ENCODE results near the gene SOX11.

SOX11 gene

GRCh38 chr2:5742126-5742525, 49.9 kb downstream of the SOX11 start:
- DNase-seq (ENCODE audit: extremely low read depth, low read depth) = no peak
- TF ChIP-seq CTCF (IDR thresholded peaks at IDR 0.05; ENCODE audit: low read depth, low read length) = no peak

GRCh38 chr2:5748391-5748790, 56.2 kb downstream of the SOX11 start:
- no peak for DNase-seq (ENCODE audit: extremely low read depth, low read depth)
- no peak for TF ChIP-seq CTCF (IDR thresholded peaks at IDR 0.05; ENCODE audit: low read depth, low read length)

- TF ChIP-seq CTCF (IDR thresholded peaks at IDR 0.05; ENCODE audit: low read depth, low read length) = no peak
- DNase-seq (ENCODE audit: extremely low read depth, low read depth) = no peak
Measured at GRCh38 chr2:5748946-5749345, 56.8 kb downstream of the SOX11 start.

GRCh38 chr2:5749347-5749746, 57.2 kb downstream of the SOX11 start:
- no peak for DNase-seq (ENCODE audit: extremely low read depth, low read depth)
- TF ChIP-seq CTCF (IDR thresholded peaks at IDR 0.05; ENCODE audit: low read depth, low read length) = no peak
